GM18861 (cell line): ENCODE measurements around the gene STPG3.
A peak's percentile ranks its signal among the peaks of the same experiment; 100 is the strongest.

Experiments
- ATAC-seq: cut with Tn5 transposase; IDR thresholded peaks from one replicate; pipeline ENCODE4 v1.9.1; 2021; ENCODE audit not compliant: unreplicated experiment

STPG3 gene

DNA sequence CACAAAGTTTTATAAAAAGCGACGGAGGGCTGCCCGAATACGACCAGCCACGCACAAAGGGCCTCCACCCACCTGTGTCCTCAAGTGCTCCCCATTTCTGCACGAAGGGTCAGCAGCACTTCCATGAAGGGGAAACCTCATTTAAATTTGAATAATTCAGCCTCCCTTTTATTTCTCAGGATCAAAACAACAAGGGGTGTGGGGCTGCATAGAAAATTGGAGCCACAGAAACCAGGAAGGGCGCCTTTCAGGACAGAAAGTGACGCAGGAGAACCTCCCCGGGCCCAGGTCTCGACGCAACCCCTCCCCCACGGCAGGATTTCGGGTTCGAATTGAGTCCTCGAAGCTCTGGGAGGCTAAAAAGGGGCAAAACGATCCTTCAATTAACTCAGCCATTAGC lies 48.9 kb downstream of the STPG3 start:
- ATAC-seq, result no peak

DNA sequence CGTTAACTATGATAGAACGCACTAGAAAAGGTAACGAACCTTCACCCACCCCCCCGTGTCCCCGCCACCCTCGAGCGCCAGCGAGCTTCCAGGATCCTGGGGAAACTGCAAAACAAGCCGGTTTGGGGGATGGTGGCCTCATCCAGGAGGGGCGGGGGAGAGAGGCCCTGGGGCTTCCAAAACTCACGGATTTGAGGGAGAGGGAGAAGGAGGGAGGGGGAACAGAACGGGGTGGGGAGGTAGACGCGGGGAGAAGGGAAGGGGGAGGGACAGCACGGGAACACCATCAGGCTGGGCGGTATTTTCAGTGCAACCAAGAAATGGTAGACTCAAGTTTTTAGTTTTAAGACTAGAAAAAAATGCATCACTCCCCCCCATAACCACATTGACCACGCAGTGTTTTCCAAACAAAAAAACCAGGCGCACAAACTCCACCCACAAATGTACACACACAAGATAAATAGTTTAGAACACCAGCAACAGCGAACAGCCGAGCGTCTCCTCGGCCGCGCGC lies 49.5 kb downstream of the STPG3 start:
- ATAC-seq, result no peak

DNA sequence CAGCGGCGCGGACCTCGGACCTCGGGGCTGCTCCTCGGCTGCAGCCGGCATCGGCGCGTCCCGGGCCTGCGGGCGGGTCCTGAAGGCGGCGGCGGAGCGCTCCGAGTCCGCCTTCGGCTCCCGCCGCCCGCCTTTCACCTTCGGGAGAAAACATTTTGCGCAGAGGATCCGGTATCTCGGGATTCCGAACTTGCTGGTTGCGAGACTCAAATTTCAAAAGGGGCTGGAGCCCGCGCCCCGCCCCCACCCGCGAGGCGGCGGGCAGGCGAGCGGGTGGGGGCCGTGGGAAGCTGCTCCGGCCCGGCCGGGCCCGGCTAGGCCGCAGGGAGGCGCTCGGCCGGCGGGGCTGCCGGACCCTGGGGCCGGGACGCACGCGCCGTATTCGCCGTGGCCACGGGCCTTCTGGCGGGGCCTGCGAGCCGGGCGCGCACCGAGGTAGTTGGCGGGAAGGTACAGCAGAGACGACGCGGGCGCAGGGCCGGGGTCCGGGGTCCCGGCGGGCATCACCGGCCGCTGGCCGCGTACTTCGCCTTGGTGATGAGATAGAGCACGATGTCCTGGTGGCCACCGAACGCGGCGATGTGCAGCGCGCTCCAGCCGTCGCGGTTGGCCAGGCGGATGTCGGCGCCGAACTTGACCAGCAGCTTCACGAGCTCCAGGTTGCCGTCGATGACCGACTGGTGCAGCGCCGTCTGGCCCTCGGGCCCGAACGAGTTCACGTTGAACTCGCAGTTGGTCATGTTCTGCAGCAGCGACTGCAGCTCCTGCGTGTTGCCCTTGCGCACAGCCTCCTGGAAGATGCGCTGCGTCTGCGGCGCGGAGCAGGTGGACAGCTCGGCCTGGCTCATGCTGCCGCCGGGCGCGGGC lies 50.2 kb downstream of the STPG3 start:
- ATAC-seq, result peak; percentile 8

DNA sequence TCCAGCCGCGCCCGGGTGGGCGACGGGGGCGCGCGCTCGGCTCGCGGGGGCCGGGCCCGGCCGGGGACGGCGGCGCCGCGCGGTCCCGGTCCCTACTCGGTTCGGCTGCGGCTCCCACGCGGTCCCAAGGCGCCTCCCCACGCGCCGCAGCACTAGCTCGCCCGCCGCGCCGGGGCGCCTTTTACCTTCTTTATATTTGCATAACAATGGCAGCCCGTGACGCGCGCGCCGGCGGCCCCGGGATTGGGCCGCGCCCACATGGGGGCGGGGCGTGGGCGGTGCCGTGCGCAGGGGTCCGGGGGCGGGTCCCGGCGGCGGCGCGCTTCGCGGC lies 51.0 kb downstream of the STPG3 start, which contains the start of gene NRARP:
Gene NRARP, minus strand, starts transcription at position 154 of the 331 bp plus-strand sequence. CDS start 343 bp downstream, outside the sequence.
- peak; percentile 58 for ATAC-seq

DNA sequence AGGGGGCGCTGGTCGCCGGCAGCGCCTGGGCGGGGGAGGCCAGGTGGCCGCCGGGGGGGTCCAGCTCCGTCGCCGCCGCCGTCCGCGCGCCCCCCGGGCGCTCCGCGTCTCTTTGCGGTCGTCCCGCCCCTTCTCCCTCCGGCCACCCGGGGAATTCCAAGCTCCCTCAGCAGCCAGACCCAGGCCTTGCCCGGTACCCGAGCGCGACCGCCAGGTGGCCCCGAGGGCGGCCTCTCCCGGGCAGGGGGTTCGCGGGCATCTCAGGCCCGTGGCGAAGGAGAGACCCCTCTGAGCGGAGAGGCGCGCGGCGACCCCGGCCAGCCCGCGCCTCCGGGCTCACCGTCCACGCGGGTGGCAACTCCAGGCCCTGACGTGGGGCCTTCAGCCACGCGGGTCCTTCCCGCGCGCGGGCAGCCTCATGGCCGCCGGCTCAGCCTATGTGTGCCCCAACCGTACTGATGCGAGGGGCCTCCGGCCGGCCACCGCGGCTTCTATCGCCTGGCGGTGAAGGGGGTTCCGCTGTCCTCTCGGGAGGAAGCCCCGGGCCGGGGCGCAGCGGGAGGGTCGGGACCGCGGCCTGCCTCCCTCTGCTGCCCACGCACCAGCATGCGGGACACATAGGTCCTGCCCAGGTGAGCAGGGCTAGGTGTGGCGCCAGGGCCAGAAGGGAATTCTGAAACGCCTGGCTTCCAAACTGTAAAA lies 51.5 kb downstream of the STPG3 start:
- peak; percentile 34 for ATAC-seq
